ENCODE measurements around the gene ITGB1.
"Not testable (repeated sequence)": the region's sequence is repeated elsewhere in the genome, so short reads cannot be mapped to it uniquely, and the experiment has no call there.

ITGB1 gene

GRCh38 chr10:32985341-32985764 is 27.3 kb upstream of the ITGB1 start:
- H3K4me3 Mint-ChIP-seq = no peak overlapping the region
- DNase-seq (ENCODE audit: low spot score) = no peak
- no peaks in the 10 kb centered on the region for H3K36me3 Mint-ChIP-seq (ENCODE audit: low read depth)
- H3K27me3 Mint-ChIP-seq (ENCODE audit: low read depth) = peaks cover 5% of the 10 kb centered on the region
- H3K4me1 Mint-ChIP-seq (ENCODE audit: low read depth) = peaks cover 19% of the 10 kb centered on the region
- no peak overlapping the region for H3K27ac Mint-ChIP-seq
- no peaks in the 10 kb centered on the region for H3K9me3 Mint-ChIP-seq

GRCh38 chr10:32984003-32984600 is 26.1 kb upstream of the ITGB1 start:
- no peak overlapping the region for H3K27ac Mint-ChIP-seq
- no peaks in the 10 kb centered on the region for H3K27me3 Mint-ChIP-seq (ENCODE audit: low read depth)
- no peaks in the 10 kb centered on the region for H3K9me3 Mint-ChIP-seq
- no peaks in the 10 kb centered on the region for H3K36me3 Mint-ChIP-seq (ENCODE audit: low read depth)
- no peak for DNase-seq (ENCODE audit: low spot score)
- no peak overlapping the region for H3K4me3 Mint-ChIP-seq
- H3K4me1 Mint-ChIP-seq (ENCODE audit: low read depth) = peaks cover 21% of the 10 kb centered on the region

GRCh38 chr10:32982911-32983909 is 25.2 kb upstream of the ITGB1 start:
- Mint-ChIP-seq H3K27me3 (ENCODE audit: low read depth) (peaks cover 3% of the 10 kb centered on the region), H3K4me3 (no peak overlapping the region), H3K36me3 (ENCODE audit: low read depth) (no peaks in the 10 kb centered on the region), H3K9me3 (no peaks in the 10 kb centered on the region), H3K27ac (no peak overlapping the region), H3K4me1 (ENCODE audit: low read depth) (peaks cover 25% of the 10 kb centered on the region)
- DNase-seq (ENCODE audit: low spot score) = no peak

- Mint-ChIP-seq H3K4me3 (no peak overlapping the region), H3K27me3 (ENCODE audit: low read depth) (peaks cover 3% of the 10 kb centered on the region), H3K4me1 (ENCODE audit: low read depth) (peaks cover 25% of the 10 kb centered on the region), H3K9me3 (no peaks in the 10 kb centered on the region), H3K36me3 (ENCODE audit: low read depth) (no peaks in the 10 kb centered on the region), H3K27ac (no peak overlapping the region)
- no peak for DNase-seq (ENCODE audit: low spot score)
Measured at GRCh38 chr10:32982293-32982709, 24.3 kb upstream of the ITGB1 start.

- Mint-ChIP-seq H3K4me3 (peak overlapping the region; percentile 24), H3K9me3 (no peaks in the 10 kb centered on the region), H3K4me1 (ENCODE audit: low read depth) (peaks cover 25% of the 10 kb centered on the region), H3K27ac (peak overlapping the region; percentile 41), H3K27me3 (ENCODE audit: low read depth) (peaks cover 3% of the 10 kb centered on the region), H3K36me3 (ENCODE audit: low read depth) (no peaks in the 10 kb centered on the region)
- no peak for DNase-seq (ENCODE audit: low spot score)
Measured at GRCh38 chr10:32981760-32982159, 23.7 kb upstream of the ITGB1 start.

- Mint-ChIP-seq H3K36me3 (ENCODE audit: low read depth) (no peaks in the 10 kb centered on the region), H3K4me1 (ENCODE audit: low read depth) (peaks cover 25% of the 10 kb centered on the region), H3K9me3 (no peaks in the 10 kb centered on the region), H3K4me3 (peak overlapping the region; percentile 93), H3K27ac (peak overlapping the region; percentile 96), H3K27me3 (ENCODE audit: low read depth) (peaks cover 3% of the 10 kb centered on the region)
- DNase-seq (ENCODE audit: low spot score) = peak; percentile 82
Measured at GRCh38 chr10:32980558-32981468, 22.8 kb upstream of the ITGB1 start.

GRCh38 chr10:32980242-32980557 is 22.2 kb upstream of the ITGB1 start:
- H3K27ac Mint-ChIP-seq = peak overlapping the region; percentile 96
- peak overlapping the region; percentile 93 for H3K4me3 Mint-ChIP-seq
- H3K4me1 Mint-ChIP-seq (ENCODE audit: low read depth) = peaks cover 25% of the 10 kb centered on the region
- no peak for DNase-seq (ENCODE audit: low spot score)
- H3K9me3 Mint-ChIP-seq = no peaks in the 10 kb centered on the region
- H3K36me3 Mint-ChIP-seq (ENCODE audit: low read depth) = no peaks in the 10 kb centered on the region
- H3K27me3 Mint-ChIP-seq (ENCODE audit: low read depth) = peaks cover 3% of the 10 kb centered on the region

GRCh38 chr10:32979719-32980118 is 21.7 kb upstream of the ITGB1 start:
- not testable (repeated sequence) for DNase-seq (ENCODE audit: low spot score); H3K36me3 Mint-ChIP-seq (ENCODE audit: low read depth); H3K9me3 Mint-ChIP-seq; H3K27me3 Mint-ChIP-seq (ENCODE audit: low read depth); H3K27ac Mint-ChIP-seq
- Mint-ChIP-seq H3K4me3 (peak overlapping the region; percentile 42), H3K4me1 (ENCODE audit: low read depth) (peaks cover 27% of the 10 kb centered on the region)

- DNase-seq (ENCODE audit: low spot score) = no peak
- Mint-ChIP-seq H3K4me1 (ENCODE audit: low read depth) (peaks cover 27% of the 10 kb centered on the region), H3K9me3 (no peaks in the 10 kb centered on the region), H3K36me3 (ENCODE audit: low read depth) (no peaks in the 10 kb centered on the region), H3K4me3 (no peak overlapping the region), H3K27me3 (ENCODE audit: low read depth) (peaks cover 6% of the 10 kb centered on the region), H3K27ac (no peak overlapping the region)
Measured at GRCh38 chr10:32979041-32979440, 21.0 kb upstream of the ITGB1 start.

- not testable (repeated sequence) for H3K4me3 Mint-ChIP-seq; H3K27ac Mint-ChIP-seq; H3K36me3 Mint-ChIP-seq (ENCODE audit: low read depth); H3K9me3 Mint-ChIP-seq; H3K27me3 Mint-ChIP-seq (ENCODE audit: low read depth); DNase-seq (ENCODE audit: low spot score)
- H3K4me1 Mint-ChIP-seq (ENCODE audit: low read depth) = peaks cover 26% of the 10 kb centered on the region
Measured at GRCh38 chr10:32977846-32978809, 20.1 kb upstream of the ITGB1 start.

- DNase-seq (ENCODE audit: low spot score) = no peak
Measured at GRCh38 chr10:32976338-32976737, 18.3 kb upstream of the ITGB1 start.

GRCh38 chr10:32972929-32973328 is 14.9 kb upstream of the ITGB1 start:
- Mint-ChIP-seq H3K4me3 (no peak overlapping the region), H3K4me1 (ENCODE audit: low read depth) (peaks cover 12% of the 10 kb centered on the region), H3K36me3 (ENCODE audit: low read depth) (no peaks in the 10 kb centered on the region), H3K27me3 (ENCODE audit: low read depth) (peaks cover 5% of the 10 kb centered on the region), H3K9me3 (no peaks in the 10 kb centered on the region), H3K27ac (no peak overlapping the region)
- DNase-seq (ENCODE audit: low spot score) = no peak

More at GRCh38 chr10:32976338-32976737, 18.3 kb upstream of the ITGB1 start:
- H3K27me3 Mint-ChIP-seq (ENCODE audit: low read depth) = peaks cover 6% of the 10 kb centered on the region
- H3K4me1 Mint-ChIP-seq (ENCODE audit: low read depth) = peaks cover 26% of the 10 kb centered on the region
- no peaks in the 10 kb centered on the region for H3K36me3 Mint-ChIP-seq (ENCODE audit: low read depth)
- H3K4me3 Mint-ChIP-seq = no peak overlapping the region
- H3K27ac Mint-ChIP-seq = no peak overlapping the region
- H3K9me3 Mint-ChIP-seq = no peaks in the 10 kb centered on the region

GRCh38 chr10:32972460-32972859 is 14.4 kb upstream of the ITGB1 start:
- Mint-ChIP-seq H3K36me3 (ENCODE audit: low read depth) (no peaks in the 10 kb centered on the region), H3K4me1 (ENCODE audit: low read depth) (peaks cover 12% of the 10 kb centered on the region)

More at GRCh38 chr10:32972460-32972859, 14.4 kb upstream of the ITGB1 start:
- H3K27me3 Mint-ChIP-seq (ENCODE audit: low read depth) = peaks cover 5% of the 10 kb centered on the region
- no peak overlapping the region for H3K27ac Mint-ChIP-seq
- no peak for DNase-seq (ENCODE audit: low spot score)
- no peaks in the 10 kb centered on the region for H3K9me3 Mint-ChIP-seq
- H3K4me3 Mint-ChIP-seq = no peak overlapping the region
